ENCODE measurements around the gene TTBK2.

TTBK2 gene

DNA sequence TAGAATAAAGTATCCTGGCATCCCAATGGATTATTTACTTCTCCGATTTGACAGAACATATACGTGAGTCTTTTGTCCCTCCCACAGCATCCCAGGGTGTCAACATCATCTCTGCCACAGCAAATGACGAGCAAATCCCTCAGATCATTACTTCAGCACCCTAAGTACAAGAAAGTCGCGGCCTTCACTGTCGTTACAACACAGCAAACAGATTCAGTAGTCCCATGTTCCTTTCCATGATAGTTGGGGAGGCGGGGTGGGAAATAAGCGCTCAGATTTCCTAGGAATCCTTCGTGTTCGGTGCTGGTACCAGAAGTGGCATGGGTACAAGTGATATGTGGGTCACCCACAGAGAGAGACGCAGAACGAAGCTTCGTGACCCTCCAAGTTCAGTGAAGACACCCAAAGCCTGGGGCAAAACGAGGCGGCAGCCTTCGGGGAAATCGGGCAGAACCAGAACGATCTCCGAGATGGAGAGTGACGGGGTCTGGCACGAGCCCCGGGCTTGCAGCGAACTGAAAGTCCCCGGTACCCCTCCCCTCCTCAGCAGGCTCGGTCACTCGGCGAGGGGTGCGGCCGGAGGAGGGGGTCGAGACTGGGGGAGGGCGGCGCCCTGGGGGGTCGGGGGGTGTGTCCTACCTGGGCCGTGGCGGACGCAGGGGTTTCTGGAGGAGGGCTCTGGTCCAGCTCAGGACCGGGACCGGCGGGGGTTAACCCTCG is 619 bp downstream of the TTBK2 start:
- no peak for TF ChIP-seq FOXM1 (IDR thresholded peaks at IDR 0.05; ENCODE audit: borderline replicate concordance, low read depth)
- TF ChIP-seq, protein P1, sequence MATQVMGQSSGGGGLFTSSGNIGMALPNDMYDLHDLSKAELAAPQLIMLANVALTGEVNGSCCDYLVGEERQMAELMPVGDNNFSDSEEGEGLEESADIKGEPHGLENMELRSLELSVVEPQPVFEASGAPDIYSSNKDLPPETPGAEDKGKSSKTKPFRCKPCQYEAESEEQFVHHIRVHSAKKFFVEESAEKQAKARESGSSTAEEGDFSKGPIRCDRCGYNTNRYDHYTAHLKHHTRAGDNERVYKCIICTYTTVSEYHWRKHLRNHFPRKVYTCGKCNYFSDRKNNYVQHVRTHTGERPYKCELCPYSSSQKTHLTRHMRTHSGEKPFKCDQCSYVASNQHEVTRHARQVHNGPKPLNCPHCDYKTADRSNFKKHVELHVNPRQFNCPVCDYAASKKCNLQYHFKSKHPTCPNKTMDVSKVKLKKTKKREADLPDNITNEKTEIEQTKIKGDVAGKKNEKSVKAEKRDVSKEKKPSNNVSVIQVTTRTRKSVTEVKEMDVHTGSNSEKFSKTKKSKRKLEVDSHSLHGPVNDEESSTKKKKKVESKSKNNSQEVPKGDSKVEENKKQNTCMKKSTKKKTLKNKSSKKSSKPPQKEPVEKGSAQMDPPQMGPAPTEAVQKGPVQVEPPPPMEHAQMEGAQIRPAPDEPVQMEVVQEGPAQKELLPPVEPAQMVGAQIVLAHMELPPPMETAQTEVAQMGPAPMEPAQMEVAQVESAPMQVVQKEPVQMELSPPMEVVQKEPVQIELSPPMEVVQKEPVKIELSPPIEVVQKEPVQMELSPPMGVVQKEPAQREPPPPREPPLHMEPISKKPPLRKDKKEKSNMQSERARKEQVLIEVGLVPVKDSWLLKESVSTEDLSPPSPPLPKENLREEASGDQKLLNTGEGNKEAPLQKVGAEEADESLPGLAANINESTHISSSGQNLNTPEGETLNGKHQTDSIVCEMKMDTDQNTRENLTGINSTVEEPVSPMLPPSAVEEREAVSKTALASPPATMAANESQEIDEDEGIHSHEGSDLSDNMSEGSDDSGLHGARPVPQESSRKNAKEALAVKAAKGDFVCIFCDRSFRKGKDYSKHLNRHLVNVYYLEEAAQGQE (IDR thresholded peaks at IDR 0.05; ENCODE audit: low read depth), result no peak
- no peak for TF ChIP-seq EGR1 (IDR thresholded peaks at IDR 0.05)
- TF ChIP-seq TAF1 (IDR thresholded peaks at IDR 0.05; ENCODE audit: low read depth), result no peak
- TF ChIP-seq YY1 (IDR thresholded peaks at IDR 0.05; ENCODE audit: low read depth), result no peak
- TF ChIP-seq MAX (IDR thresholded peaks at IDR 0.05), result no peak
- TF ChIP-seq TEAD4 (IDR thresholded peaks at IDR 0.05), result no peak
- no peak for TF ChIP-seq RAD21 (IDR thresholded peaks at IDR 0.05; ENCODE audit: low read depth)
- no peak for TF ChIP-seq NFIC (IDR thresholded peaks at IDR 0.05)
- TF ChIP-seq CREB1 (IDR thresholded peaks at IDR 0.05; ENCODE audit: low read depth), result no peak
- no peak for TF ChIP-seq USF1 (IDR thresholded peaks at IDR 0.05)
- no peak for TF ChIP-seq CEBPB (IDR thresholded peaks at IDR 0.05)

DNA sequence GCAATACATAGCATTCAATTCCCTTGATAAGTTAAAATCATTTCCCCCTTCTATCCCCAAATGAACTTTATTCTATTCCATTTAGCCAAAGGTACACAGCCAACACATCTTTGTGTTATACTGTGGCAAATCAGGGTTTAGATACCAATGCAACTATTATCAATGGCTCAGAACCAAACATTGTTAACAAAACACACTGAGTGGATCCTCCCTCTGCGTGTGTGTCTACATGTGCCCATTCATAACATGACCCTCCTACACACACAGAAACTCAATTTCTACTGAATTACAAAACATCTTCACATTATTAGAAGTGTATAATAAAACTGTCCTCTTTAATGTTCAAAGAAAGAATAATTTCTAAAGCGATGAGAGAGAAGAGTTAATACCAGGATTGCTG is 1.3 kb downstream of the TTBK2 start:
- TF ChIP-seq NFIC (IDR thresholded peaks at IDR 0.05) (no peak), EP300 (IDR thresholded peaks at IDR 0.05; ENCODE audit: borderline replicate concordance) (no peak), TAF1 (IDR thresholded peaks at IDR 0.05; ENCODE audit: low read depth) (no peak), ZBTB7A (IDR thresholded peaks at IDR 0.05; ENCODE audit: low read depth) (no peak)

- TF ChIP-seq YY1 (IDR thresholded peaks at IDR 0.05; ENCODE audit: low read depth) (no peak), RAD21 (IDR thresholded peaks at IDR 0.05; ENCODE audit: low read depth) (no peak), FOXM1 (IDR thresholded peaks at IDR 0.05; ENCODE audit: borderline replicate concordance, low read depth) (no peak), TAF1 (IDR thresholded peaks at IDR 0.05; ENCODE audit: low read depth) (no peak), USF1 (IDR thresholded peaks at IDR 0.05) (no peak), CEBPB (IDR thresholded peaks at IDR 0.05) (no peak), NFIC (IDR thresholded peaks at IDR 0.05) (no peak), ZBTB7A (IDR thresholded peaks at IDR 0.05; ENCODE audit: low read depth) (no peak), TCF12 (IDR thresholded peaks at IDR 0.05; ENCODE audit: low read depth) (no peak), EGR1 (IDR thresholded peaks at IDR 0.05) (no peak), MAX (IDR thresholded peaks at IDR 0.05) (no peak), TEAD4 (IDR thresholded peaks at IDR 0.05) (no peak), EP300 (IDR thresholded peaks at IDR 0.05; ENCODE audit: borderline replicate concordance) (no peak), CREB1 (IDR thresholded peaks at IDR 0.05; ENCODE audit: low read depth) (no peak)
- TF ChIP-seq, protein P1 (IDR thresholded peaks at IDR 0.05; ENCODE audit: low read depth), result no peak
These were observed 2.5 kb downstream of the TTBK2 start for GRCh38 chr15:42918047-42918446.

DNA sequence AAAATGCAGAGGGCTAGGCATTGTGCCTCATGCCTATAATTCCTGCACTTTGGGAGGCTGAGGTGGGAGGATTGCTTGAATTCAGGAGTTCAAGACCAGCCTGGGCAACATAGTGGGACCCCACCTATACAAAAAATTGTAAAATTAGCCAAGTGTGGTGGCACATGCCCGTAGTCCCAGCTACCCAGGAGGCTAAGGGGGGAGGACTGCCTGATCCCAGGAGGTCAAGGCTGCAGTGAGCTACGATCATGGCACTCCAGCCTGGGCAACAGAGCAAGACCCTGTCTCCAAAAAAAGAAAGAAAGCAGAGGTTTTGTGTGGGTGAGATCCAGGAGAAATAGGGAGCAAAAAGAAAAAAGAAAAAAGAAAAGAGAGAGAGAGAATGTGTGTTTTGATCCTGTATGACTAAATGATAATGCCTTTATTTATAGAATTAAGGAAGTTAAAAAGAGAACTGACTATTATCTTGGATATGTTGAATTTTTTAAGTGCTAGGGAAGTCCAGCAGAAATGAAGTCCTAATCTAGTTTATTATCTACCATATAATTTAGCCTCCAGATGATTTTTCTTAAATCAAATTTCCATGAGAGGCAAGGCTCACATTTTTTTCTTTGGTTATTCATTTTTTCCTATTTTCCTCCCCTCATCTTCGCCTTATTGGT is 4.8 kb downstream of the TTBK2 start:
- no peak for TF ChIP-seq CREB1 (IDR thresholded peaks at IDR 0.05; ENCODE audit: low read depth)
- TF ChIP-seq USF1 (IDR thresholded peaks at IDR 0.05), result no peak
- no peak for TF ChIP-seq TEAD4 (IDR thresholded peaks at IDR 0.05)
- no peak for TF ChIP-seq CEBPB (IDR thresholded peaks at IDR 0.05)
- TF ChIP-seq, protein P1 (IDR thresholded peaks at IDR 0.05; ENCODE audit: low read depth), result no peak
- TF ChIP-seq YY1 (IDR thresholded peaks at IDR 0.05; ENCODE audit: low read depth), result no peak
- TF ChIP-seq TCF12 (IDR thresholded peaks at IDR 0.05; ENCODE audit: low read depth), result no peak
- no peak for TF ChIP-seq RAD21 (IDR thresholded peaks at IDR 0.05; ENCODE audit: low read depth)
- no peak for TF ChIP-seq FOXM1 (IDR thresholded peaks at IDR 0.05; ENCODE audit: borderline replicate concordance, low read depth)

All from Ishikawa (cell line).